Neural progenitor cell (in vitro differentiated cells): ENCODE results near the gene SIPA1L3.

Experiments used
- EZH2 ChIP-seq: fragments of 200-600 bp; sonication (generic); IDR thresholded peaks from 2 replicates; pipeline ENCODE4 v1.6.1; 2017; ENCODE audit warnings: antibody characterized with exemption, mild to moderate bottlenecking, moderate library complexity
- TF ChIP-seq, protein P1 (sequence below): fragments of 200-600 bp; sonication (generic); IDR thresholded peaks from 2 replicates; pipeline ENCODE4 v1.5.1; 2017; ENCODE audit warnings: antibody characterized with exemption, mild to moderate bottlenecking

DNA sequence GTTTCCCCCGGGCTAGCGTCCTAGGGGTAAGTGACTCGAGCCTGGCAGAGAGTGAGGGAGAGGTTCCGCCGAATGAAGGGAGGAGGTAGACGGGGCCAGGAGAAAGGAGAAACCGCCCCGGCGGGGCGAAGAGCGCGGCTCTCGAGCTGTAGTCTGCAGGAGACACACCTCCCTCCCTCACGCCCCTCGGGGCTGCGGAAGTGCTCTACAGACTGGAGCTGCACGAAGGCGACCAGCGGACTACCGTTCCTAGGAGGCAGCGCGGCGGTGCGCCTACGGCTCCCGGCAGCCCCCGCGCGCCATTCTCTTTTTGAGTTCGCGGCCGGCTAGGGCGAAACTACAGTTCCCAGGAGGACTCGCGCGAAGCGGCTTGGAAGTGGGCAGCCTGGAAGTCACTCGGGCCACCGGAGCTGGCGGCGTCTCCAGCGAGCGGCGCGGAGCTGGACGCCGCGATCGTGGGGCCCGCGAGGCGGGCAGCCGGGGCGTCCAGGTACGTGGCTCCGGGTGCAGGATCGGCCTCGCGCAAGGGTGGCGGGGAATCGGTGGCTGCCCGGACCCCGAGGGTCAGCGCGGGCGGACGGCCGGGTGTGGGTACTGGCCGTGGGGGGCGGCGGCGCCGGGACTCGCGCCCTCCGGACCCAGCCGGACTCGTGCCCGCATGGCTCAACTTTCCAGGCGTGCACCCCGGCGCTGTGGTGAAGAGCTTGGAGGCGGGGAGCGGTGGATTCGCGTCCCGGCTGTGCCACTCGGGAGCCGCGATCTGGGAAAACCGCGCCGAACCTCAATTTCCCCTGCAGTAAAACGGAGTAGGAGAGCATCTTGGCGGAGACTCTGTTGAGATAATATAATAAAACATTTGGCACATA, at the start of gene SIPA1L3:
- TF ChIP-seq, protein P1, sequence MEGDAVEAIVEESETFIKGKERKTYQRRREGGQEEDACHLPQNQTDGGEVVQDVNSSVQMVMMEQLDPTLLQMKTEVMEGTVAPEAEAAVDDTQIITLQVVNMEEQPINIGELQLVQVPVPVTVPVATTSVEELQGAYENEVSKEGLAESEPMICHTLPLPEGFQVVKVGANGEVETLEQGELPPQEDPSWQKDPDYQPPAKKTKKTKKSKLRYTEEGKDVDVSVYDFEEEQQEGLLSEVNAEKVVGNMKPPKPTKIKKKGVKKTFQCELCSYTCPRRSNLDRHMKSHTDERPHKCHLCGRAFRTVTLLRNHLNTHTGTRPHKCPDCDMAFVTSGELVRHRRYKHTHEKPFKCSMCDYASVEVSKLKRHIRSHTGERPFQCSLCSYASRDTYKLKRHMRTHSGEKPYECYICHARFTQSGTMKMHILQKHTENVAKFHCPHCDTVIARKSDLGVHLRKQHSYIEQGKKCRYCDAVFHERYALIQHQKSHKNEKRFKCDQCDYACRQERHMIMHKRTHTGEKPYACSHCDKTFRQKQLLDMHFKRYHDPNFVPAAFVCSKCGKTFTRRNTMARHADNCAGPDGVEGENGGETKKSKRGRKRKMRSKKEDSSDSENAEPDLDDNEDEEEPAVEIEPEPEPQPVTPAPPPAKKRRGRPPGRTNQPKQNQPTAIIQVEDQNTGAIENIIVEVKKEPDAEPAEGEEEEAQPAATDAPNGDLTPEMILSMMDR: peak; percentile 5
- no peak for TF ChIP-seq EZH2
